GM21390 (cell line): ENCODE measurements around the gene GNG14.
"Not testable (repeated sequence)": the region's sequence is repeated elsewhere in the genome, so short reads cannot be mapped to it uniquely, and the experiment has no call there.

Experiments
- ATAC-seq: cut with Tn5 transposase; IDR thresholded peaks from one replicate; pipeline ENCODE4 v1.9.1; 2021; ENCODE audit not compliant: unreplicated experiment

The GNG14 gene

GRCh38 chr19:12723641-12724426 lies 36.0 kb downstream of the GNG14 start, which contains the start of gene TNPO2:
Gene TNPO2, minus strand, starts transcription at chr19:12723932. Its CDS starts 2,955 bp downstream, at chr19:12720977.
- ATAC-seq, result no peak

DNA sequence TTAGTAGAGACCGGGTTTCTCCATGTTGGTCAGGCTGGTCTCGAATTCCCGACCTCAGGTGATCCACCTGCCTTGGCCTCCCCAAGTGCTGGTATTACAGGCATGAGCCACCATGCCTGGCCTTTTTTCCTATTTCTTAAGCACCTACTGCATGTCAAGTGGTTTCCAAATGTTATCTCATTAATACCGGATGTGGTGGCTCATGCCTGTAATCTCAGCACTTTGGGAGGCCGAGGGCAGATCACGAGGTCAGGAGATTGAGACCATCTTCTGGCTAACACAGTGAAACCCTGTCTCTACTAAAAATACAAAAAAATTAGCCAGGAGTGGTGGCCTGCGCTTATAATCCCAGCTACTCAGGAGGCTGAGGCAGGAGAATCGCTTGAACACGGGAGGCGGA lies 37.8 kb downstream of the GNG14 start:
- not testable (repeated sequence) for ATAC-seq

GRCh38 chr19:12726988-12727316 lies 39.2 kb downstream of the GNG14 start:
- ATAC-seq, result no peak

- ATAC-seq, result no peak
Measured at GRCh38 chr19:12727745-12728433, 40.1 kb downstream of the GNG14 start.

GRCh38 chr19:12730064-12730463 lies 42.3 kb downstream of the GNG14 start:
- ATAC-seq, result no peak

GRCh38 chr19:12731337-12731736 lies 43.5 kb downstream of the GNG14 start:
- no peak for ATAC-seq

GRCh38 chr19:12733369-12734214 lies 45.8 kb downstream of the GNG14 start:
- ATAC-seq, result no peak

- peak; percentile 74 for ATAC-seq
Measured at GRCh38 chr19:12736995-12737834, 49.4 kb downstream of the GNG14 start, which contains the start of gene GET3. Gene GET3, plus strand, starts transcription at chr19:12737497. Its CDS starts 9 bp downstream, at chr19:12737506.

DNA sequence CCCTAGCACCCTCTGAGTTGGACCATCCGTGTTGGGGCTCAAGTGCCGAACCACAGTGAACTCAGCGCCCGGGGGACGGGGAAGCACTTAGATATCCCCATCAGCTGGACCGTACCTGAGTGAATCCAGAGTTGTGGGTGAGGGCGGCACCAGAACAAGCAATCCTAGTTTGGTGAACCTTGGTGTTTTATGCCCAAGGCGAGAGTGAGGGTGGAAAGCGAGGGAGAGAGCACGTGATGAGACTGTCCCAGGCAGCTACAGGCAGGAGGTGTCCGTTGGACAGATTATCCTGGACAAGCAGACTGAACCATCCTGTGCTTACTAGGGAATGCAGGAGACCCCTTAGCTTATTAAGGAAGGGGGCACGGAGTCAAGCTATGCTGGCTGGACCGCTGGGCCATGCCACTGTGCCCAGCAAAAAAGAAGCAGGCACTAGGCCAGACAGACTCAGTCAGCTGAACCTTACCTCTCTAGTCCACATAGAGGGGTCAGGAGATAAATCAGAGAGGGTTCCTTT lies 50.1 kb downstream of the GNG14 start:
- ATAC-seq, result no peak
